CD14-positive monocyte (primary cell): ENCODE measurements around the gene MRPL43. TPM values are rescaled to one million over a fixed set of nuclear protein-coding genes. Genes with fewer than 3 reads are reported as not detected.

Source experiments
- DNase-seq, 3 donors: peaks; one replicate each; pipeline ENCODE4 v3.0.0-alpha.2; 2011 to 2022
- H2AFZ ChIP-seq: 2 replicates; pipeline ENCODE4 v1.6.0; 2012; ENCODE audit warnings: mild to moderate bottlenecking, low read depth, low read length, inconsistent platforms; ENCODE audit not compliant: insufficient read depth, poor library complexity, severe bottlenecking
- H3K27ac ChIP-seq, 2 donors: 1 replicate in 1 of 2; 2 replicates in 1 of 2; pipeline ENCODE4 v1.5.1; 2012 to 2013; ENCODE audit warnings: low read length in 2 of 2, control low read depth in 1 of 2, inconsistent platforms in 1 of 2, low read depth in 1 of 2, mild to moderate bottlenecking in 1 of 2
- H3K27me3 ChIP-seq, 2 donors: one replicate each; pipeline versions ENCODE4 v1.6.0 to v1.6.1; 2011 to 2013; ENCODE audit warnings: low read length in 2 of 2; ENCODE audit not compliant: control insufficient read depth in 2 of 2, insufficient read depth in 2 of 2
- H3K36me3 ChIP-seq, 2 donors: replicated peaks in 1 of 2; 1 replicate in 1 of 2; 2 replicates in 1 of 2; pipeline versions ENCODE4 v1.5.1 to v1.6.1; 2012 to 2013; ENCODE audit warnings: low read length in 2 of 2, control low read depth in 1 of 2, inconsistent platforms in 1 of 2, mild to moderate bottlenecking in 1 of 2; ENCODE audit not compliant: insufficient read depth in 2 of 2, control insufficient read depth in 1 of 2
- H3K4me1 ChIP-seq, 2 donors: 1 replicate in 1 of 2; 2 replicates in 1 of 2; pipeline versions ENCODE4 v1.5.1 to v1.6.1; 2012 to 2013; ENCODE audit warnings: low read length in 2 of 2, control low read depth in 1 of 2, inconsistent platforms in 1 of 2, mild to moderate bottlenecking in 1 of 2, moderate library complexity in 1 of 2; ENCODE audit not compliant: insufficient read depth in 2 of 2, control insufficient read depth in 1 of 2
- H3K4me2 ChIP-seq: replicated peaks from 2 replicates; pipeline ENCODE3; 2012; ENCODE audit warnings: low read length, moderate library complexity, mild to moderate bottlenecking; ENCODE audit not compliant: poor library complexity, severe bottlenecking; ENCODE audit errors: extremely low read depth
- H3K4me3 ChIP-seq, 3 experiments: fragments of 200-600 bp in 1 of 3; sonication (generic) in 1 of 3; replicated peaks in 1 of 3; 1 replicate in 2 of 3; 2 replicates in 1 of 3; pipeline ENCODE4 v1.5.1; 2011 to 2013; ENCODE audit warnings: low read length in 3 of 3, mild to moderate bottlenecking in 3 of 3, control low read depth in 2 of 3, low read depth in 2 of 3, inconsistent platforms in 1 of 3, moderate library complexity in 1 of 3
- H3K79me2 ChIP-seq: 2 replicates; pipeline ENCODE4 v1.6.0; 2012; ENCODE audit warnings: mild to moderate bottlenecking, control low read depth, inconsistent platforms, low read length, moderate library complexity; ENCODE audit not compliant: insufficient read depth
- H3K9ac ChIP-seq: 2 replicates; pipeline ENCODE4 v1.6.0; 2017; ENCODE audit warnings: low read length, mild to moderate bottlenecking; ENCODE audit not compliant: insufficient read depth, poor library complexity, severe bottlenecking
- H3K9me3 ChIP-seq, 2 donors: replicated peaks in 1 of 2; 1 replicate in 1 of 2; 2 replicates in 1 of 2; pipeline versions ENCODE4 v1.5.1 to v1.6.1; 2012 to 2013; ENCODE audit warnings: low read length in 2 of 2, control low read depth in 1 of 2; ENCODE audit not compliant: control insufficient read depth in 1 of 2, insufficient read depth in 1 of 2
- H4K20me1 ChIP-seq: 2 replicates; pipeline ENCODE4 v1.6.0; 2012; ENCODE audit warnings: mild to moderate bottlenecking, low read length, control low read depth, moderate library complexity; ENCODE audit not compliant: insufficient read depth
- H3K27ac Mint-ChIP-seq, 7 donors: one replicate each; pipeline ENCODE4 v1.8.0; 2020; ENCODE audit warnings: mild to moderate bottlenecking in 7 of 7, mixed read lengths in 7 of 7, moderate library complexity in 6 of 7, inconsistent platforms in 2 of 7
- H3K27me3 Mint-ChIP-seq, 3 donors: one replicate each; pipeline ENCODE4 v1.8.0; 2021 to 2022; ENCODE audit warnings: low read depth in 3 of 3, mild to moderate bottlenecking in 3 of 3, mixed read lengths in 3 of 3, moderate library complexity in 3 of 3, inconsistent platforms in 1 of 3
- H3K36me3 Mint-ChIP-seq, 2 donors: one replicate each; pipeline ENCODE4 v1.8.0; 2020; ENCODE audit warnings: mixed read lengths in 2 of 2, inconsistent platforms in 1 of 2, mild to moderate bottlenecking in 1 of 2
- H3K4me1 Mint-ChIP-seq: one replicate; pipeline ENCODE4 v1.8.0; 2020; ENCODE audit warnings: mild to moderate bottlenecking, mixed read lengths
- H3K4me3 Mint-ChIP-seq, 2 donors: one replicate each; pipeline ENCODE4 v1.8.0; 2020; ENCODE audit warnings: mild to moderate bottlenecking in 2 of 2, mixed read lengths in 2 of 2, moderate library complexity in 1 of 2
- H3K9me3 Mint-ChIP-seq, 7 donors: one replicate each; pipeline ENCODE4 v1.8.0; 2020 to 2022; ENCODE audit warnings: mixed read lengths in 7 of 7, mild to moderate bottlenecking in 6 of 7, moderate library complexity in 6 of 7, inconsistent platforms in 2 of 7
- WGBS: methylation state at CpG from one replicate; pipeline ENCODE4 v1.1.5; 2013; ENCODE audit warnings: missing lambda C conversion rate; ENCODE audit not compliant: insufficient coverage; 5-methylcytosine and 5-hydroxymethylcytosine counted together
- intact Hi-C, 2 donors: fragments of 100-400 bp; cut with micrococcal nuclease; formaldehyde crosslinking; loops; one replicate each; pipeline versions ENCODE4 v1.15.0 to v1.15.1; 2023
- polyA plus RNA-seq, 3 donors: library from polyadenylated mRNA; depleted of rRNA in 1 of 3; unstranded in 2 of 3; stranded (reverse) in 1 of 3; fragments of 300-500 nt in 2 of 3; fragments of >200 nt in 1 of 3; fragmentation: Illumina TruSeq in 2 of 3; gene quantifications; 1 replicate in 2 of 3; 2 replicates in 1 of 3; pipeline ENCODE4 v1.2.3, GENCODE V29; 2012 to 2021
- TF ChIP-seq, protein P1 (sequence below): fragments of 200-600 bp; IDR thresholded peaks from one replicate; pipeline ENCODE4 v1.8.0; 2022; ENCODE audit warnings: antibody characterized with exemption, mild to moderate bottlenecking

The MRPL43 gene
- polyA plus RNA-seq, 3 donors: 69.5 to 123 (median 98.0) TPM

DNA sequence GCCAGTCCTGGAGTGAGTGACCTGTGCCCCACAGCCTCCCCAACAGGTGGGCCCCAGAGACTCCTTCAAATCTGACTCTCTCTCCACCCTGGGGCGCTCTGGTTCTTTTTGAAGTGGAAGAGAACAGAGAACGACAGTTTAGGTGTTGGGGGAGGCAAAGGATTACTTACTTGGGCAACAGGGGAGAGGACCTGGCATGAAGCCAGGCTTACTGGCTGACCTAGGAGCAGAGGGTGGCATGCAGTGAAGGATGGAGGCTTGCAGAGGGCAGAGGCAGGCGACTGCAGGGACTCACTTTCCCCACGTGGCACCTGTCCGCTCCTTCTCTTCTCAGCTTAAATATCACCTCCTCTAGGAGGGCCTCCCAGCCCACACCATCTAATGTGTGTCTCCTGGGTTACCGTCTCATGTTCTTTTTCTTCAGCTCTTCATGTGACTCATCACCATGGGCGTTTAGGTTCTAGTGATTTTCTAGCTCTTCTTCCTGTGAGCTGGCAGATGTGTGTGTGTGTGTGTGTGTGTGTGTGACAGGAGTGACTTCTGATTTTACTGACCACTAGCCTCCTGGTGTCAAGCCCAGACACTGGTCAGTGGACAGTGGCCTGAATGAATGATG lies 27.8 kb upstream of the MRPL43 start:
- TF ChIP-seq, protein P1, sequence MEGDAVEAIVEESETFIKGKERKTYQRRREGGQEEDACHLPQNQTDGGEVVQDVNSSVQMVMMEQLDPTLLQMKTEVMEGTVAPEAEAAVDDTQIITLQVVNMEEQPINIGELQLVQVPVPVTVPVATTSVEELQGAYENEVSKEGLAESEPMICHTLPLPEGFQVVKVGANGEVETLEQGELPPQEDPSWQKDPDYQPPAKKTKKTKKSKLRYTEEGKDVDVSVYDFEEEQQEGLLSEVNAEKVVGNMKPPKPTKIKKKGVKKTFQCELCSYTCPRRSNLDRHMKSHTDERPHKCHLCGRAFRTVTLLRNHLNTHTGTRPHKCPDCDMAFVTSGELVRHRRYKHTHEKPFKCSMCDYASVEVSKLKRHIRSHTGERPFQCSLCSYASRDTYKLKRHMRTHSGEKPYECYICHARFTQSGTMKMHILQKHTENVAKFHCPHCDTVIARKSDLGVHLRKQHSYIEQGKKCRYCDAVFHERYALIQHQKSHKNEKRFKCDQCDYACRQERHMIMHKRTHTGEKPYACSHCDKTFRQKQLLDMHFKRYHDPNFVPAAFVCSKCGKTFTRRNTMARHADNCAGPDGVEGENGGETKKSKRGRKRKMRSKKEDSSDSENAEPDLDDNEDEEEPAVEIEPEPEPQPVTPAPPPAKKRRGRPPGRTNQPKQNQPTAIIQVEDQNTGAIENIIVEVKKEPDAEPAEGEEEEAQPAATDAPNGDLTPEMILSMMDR: no peak
- intact Hi-C loops: loop anchor here in 1 of 2 donors (5.0 kb wide), 1 partner anchor 48 kb away; the partner anchor contains the start of gene SEMA4G
- Histone ChIP-seq H3K36me3 (no peaks in the 10 kb centered on the region), H3K4me1 (peaks cover 25 to 27% of the 10 kb centered on the region in 2 donors), H2AFZ (no peak overlapping the region), H3K9ac (no peak overlapping the region), H3K4me3 (no peak overlapping the region), H3K79me2 (no peaks in the 10 kb centered on the region), H3K27ac (no peak overlapping the region), H4K20me1 (no peaks in the 10 kb centered on the region), H3K9me3 (no peaks in the 10 kb centered on the region), H3K4me2 (no peak overlapping the region), H3K27me3 (peaks cover 0 to 5% of the 10 kb centered on the region in 2 donors)
- peaks cover 38% of the 10 kb centered on the region for H3K4me1 Mint-ChIP-seq
- no peak overlapping the region for H3K4me3 Mint-ChIP-seq
- 100% methylated on average over 2 of the region's 7 CpGs for WGBS
- peaks cover 0 to 3% (median 2%) of the 10 kb centered on the region in 7 donors for H3K9me3 Mint-ChIP-seq
- peak in 2 of 3 donors; percentile 26 to 75 for DNase-seq
- peaks cover 21 to 38% (median 27%) of the 10 kb centered on the region in 3 donors for H3K27me3 Mint-ChIP-seq
- H3K27ac Mint-ChIP-seq: no peak overlapping the region
- H3K36me3 Mint-ChIP-seq: no peaks in the 10 kb centered on the region

DNA sequence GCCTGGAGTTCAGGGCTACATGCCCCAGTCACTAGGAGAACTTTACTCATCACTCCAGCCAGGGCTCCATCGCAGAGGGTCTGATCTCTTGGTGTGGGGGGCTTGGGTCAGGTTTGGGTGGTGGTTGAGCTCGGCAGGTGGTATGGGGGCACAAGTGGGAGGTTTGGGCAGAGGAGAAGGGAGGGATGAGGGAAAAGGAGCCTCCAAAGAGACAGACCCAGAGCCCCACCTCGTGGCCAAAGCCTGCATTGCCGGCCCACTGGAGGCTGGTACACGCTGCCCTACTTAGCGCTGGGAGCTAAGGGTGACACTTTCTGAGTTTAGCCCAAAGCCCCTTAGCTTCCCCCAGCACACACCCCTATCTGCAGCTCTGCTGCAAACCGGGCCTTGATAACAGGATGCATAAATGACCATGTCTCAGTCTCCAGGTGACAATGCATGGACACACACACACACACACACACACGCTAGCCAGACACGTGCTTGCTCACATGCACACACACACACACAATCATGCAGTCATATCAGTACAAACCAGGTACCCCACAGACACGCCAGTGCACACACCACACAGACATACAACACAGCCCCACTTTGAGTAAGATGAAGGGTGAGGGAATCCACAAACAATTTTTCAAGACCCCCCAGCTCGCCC lies 27.1 kb upstream of the MRPL43 start:
- Histone ChIP-seq H3K27ac (no peak overlapping the region), H3K4me2 (no peak overlapping the region), H3K27me3 (peaks cover 0 to 5% of the 10 kb centered on the region in 2 donors), H3K79me2 (no peaks in the 10 kb centered on the region), H3K4me1 (peaks cover 22 to 25% of the 10 kb centered on the region in 2 donors), H3K4me3 (no peak overlapping the region), H3K9me3 (no peaks in the 10 kb centered on the region), H3K9ac (no peak overlapping the region), H2AFZ (no peak overlapping the region), H4K20me1 (no peaks in the 10 kb centered on the region), H3K36me3 (no peaks in the 10 kb centered on the region)
- Mint-ChIP-seq H3K4me1 (peaks cover 33% of the 10 kb centered on the region), H3K27ac (peak overlapping the region in 2 of 7 donors; percentile 64 to 79), H3K36me3 (no peaks in the 10 kb centered on the region), H3K9me3 (peaks cover 0 to 3% (median 2%) of the 10 kb centered on the region in 7 donors), H3K4me3 (no peak overlapping the region), H3K27me3 (peaks cover 21 to 36% (median 28%) of the 10 kb centered on the region in 3 donors)
- 16% methylated on average over 8 of the region's 11 CpGs for WGBS
- intact Hi-C loops: loop anchor here in 1 of 2 donors (5.0 kb wide), 1 partner anchor 47 kb away; the partner anchor contains the start of gene SEMA4G
- TF ChIP-seq, protein P1: peak; percentile 79
- DNase-seq: peak in 2 of 3 donors; percentile 66 to 71
